ENCODE data around the gene CRTAC1. TPM values are rescaled to one million over a fixed set of nuclear protein-coding genes. Genes with fewer than 3 reads are reported as not detected.

CRTAC1 gene
- total and polyA plus RNA-seq, 2 experiments from 2014 or later, result 0.47 to 1.2 TPM

GRCh38 chr10:98063740-98064027 lies 33.3 kb upstream of the CRTAC1 start:
- ATAC-seq (no peak), DNase-seq (ENCODE audit: low spot score) (no peak)
- Histone ChIP-seq H3K9me2 (ENCODE audit: insufficient read depth) (0 out of 2 replicates have a peak, but pooled peaks cover 7% of the 10 kb centered on the region), H4K20me1 (replicated peaks; ENCODE audit: insufficient read depth) (no peaks in the 10 kb centered on the region), H3K79me2 (replicated peaks; ENCODE audit: insufficient read depth) (no peaks in the 10 kb centered on the region), H3F3A (replicated peaks; ENCODE audit: low read depth) (no peaks in the 10 kb centered on the region), H3K4me3 (no peak overlapping the region), H2AFZ (no peak overlapping the region), H3K36me3 (ENCODE audit: insufficient read depth) (no peaks in the 10 kb centered on the region), H3K27ac (ENCODE audit: low read depth) (no peak overlapping the region), H3K4me2 (no peak overlapping the region), H3K27me3 (ENCODE audit: insufficient read depth) (no peaks in the 10 kb centered on the region), H3K4me1 (ENCODE audit: insufficient read depth) (peaks cover 5% of the 10 kb centered on the region; the same call in 1 of the 2 replicates)
- H3K27ac Mint-ChIP-seq, result no peak overlapping the region
- H3K4me1 Mint-ChIP-seq, result peaks cover 13% of the 10 kb centered on the region
- TF ChIP-seq POLR2AphosphoS5 (IDR thresholded peaks at IDR 0.05; ENCODE audit: low read depth), result no peak
- no peak for TF ChIP-seq CREB1 (CRISPR knock-in tag; IDR thresholded peaks at IDR 0.05; ENCODE audit: low read depth)
- TF ChIP-seq ZNF114 (CRISPR knock-in tag; IDR thresholded peaks at IDR 0.05), result no peak
- no peak for TF ChIP-seq STAT1 (IDR thresholded peaks at IDR 0.05; ENCODE audit: unreplicated experiment)
- TF ChIP-seq ZNF462 (CRISPR knock-in tag; IDR thresholded peaks at IDR 0.05), result no peak
- no peak for TF ChIP-seq JUNB (IDR thresholded peaks at IDR 0.05; ENCODE audit: unreplicated experiment)
- TF ChIP-seq EZH2phosphoT487 (IDR thresholded peaks at IDR 0.05; ENCODE audit: unreplicated experiment), result no peak
- no peak for TF ChIP-seq NANOG (IDR thresholded peaks at IDR 0.05; ENCODE audit: borderline replicate concordance)
- TF ChIP-seq EZH2 (IDR thresholded peaks at IDR 0.05; ENCODE audit: low read depth, unreplicated experiment), result no peak
- no peak for TF ChIP-seq CTCF (conservative IDR thresholded peaks at IDR 0.05; ENCODE audit: low read depth in 2 of 2)
- TF ChIP-seq ZNF331 (CRISPR knock-in tag; IDR thresholded peaks at IDR 0.05; ENCODE audit: low read depth), result no peak
- no peak for TF ChIP-seq ETS1 (IDR thresholded peaks at IDR 0.05)
- no peak for TF ChIP-seq REST (IDR thresholded peaks at IDR 0.05; ENCODE audit: unreplicated experiment)
- H3K9me3 Mint-ChIP-seq, result no peaks in the 10 kb centered on the region
- no peak overlapping the region for H3K4me3 Mint-ChIP-seq
- H3K27me3 Mint-ChIP-seq (ENCODE audit: insufficient read depth, low read depth, poor library complexity), result peaks cover 4% of the 10 kb centered on the region
- H3K36me3 Mint-ChIP-seq (ENCODE audit: low read depth), result no peaks in the 10 kb centered on the region

Measured in GM23338 (cell line).